B cell (primary cell): ENCODE results near the gene PHTF2. TPM values are rescaled to one million over a fixed set of nuclear protein-coding genes. Genes with fewer than 3 reads are reported as not detected.

Experiments
- ATAC-seq: fragments of 200-7000 bp; cut with Tn5 transposase; one replicate; pipeline ENCODE4 v1.10.0; 2021; ENCODE audit warnings: low read depth, mild to moderate bottlenecking, moderate number of reproducible peaks, moderate library complexity
- CTCF ChIA-PET: fragments of 350-600 bp; sonication (Branson Sonifier 250); formaldehyde crosslinking; loops from one replicate; lab custom pipeline; 2021; ENCODE audit warnings: antibody characterized with exemption, inconsistent platforms; lab: Charles Lee
- POLR2A ChIA-PET: fragments of 350-600 bp; sonication (Branson Sonifier 250); formaldehyde crosslinking; loops from one replicate; lab custom pipeline; 2021; ENCODE audit warnings: antibody characterized with exemption; lab: Charles Lee
- DNase-seq: peaks from one replicate; pipeline ENCODE4 v3.0.0; 2013
- H2AFZ ChIP-seq: 2 replicates; pipeline ENCODE4 v1.6.1; 2012; ENCODE audit warnings: mild to moderate bottlenecking, low read depth, low read length; ENCODE audit not compliant: insufficient read depth, poor library complexity, severe bottlenecking
- H3K27ac ChIP-seq, 2 donors: 1 replicate in 1 of 2; 2 replicates in 1 of 2; pipeline ENCODE4 v1.5.1; 2012 to 2013; ENCODE audit warnings: low read length in 2 of 2, mild to moderate bottlenecking in 2 of 2, moderate library complexity in 1 of 2
- H3K27me3 ChIP-seq, 4 experiments: fragments of 200-600 bp in 1 of 4; sonication (generic) in 1 of 4; replicated peaks in 1 of 4; 1 replicate in 2 of 4; 2 replicates in 2 of 4; pipeline versions ENCODE4 v1.6.1 to v1.7.0; 2013 to 2016; ENCODE audit warnings: low read length in 3 of 4, mild to moderate bottlenecking in 2 of 4, mixed read lengths in 1 of 4, moderate library complexity in 1 of 4; ENCODE audit not compliant: insufficient read depth in 4 of 4, control insufficient read depth in 3 of 4; ENCODE audit errors: control extremely low read depth in 1 of 4
- H3K36me3 ChIP-seq, 2 experiments: replicated peaks in 1 of 2; 1 replicate in 1 of 2; 2 replicates in 1 of 2; pipeline versions ENCODE4 v1.6.1 to v1.7.1; 2013; ENCODE audit warnings: low read length in 1 of 2; ENCODE audit not compliant: insufficient read depth in 2 of 2, control insufficient read depth in 1 of 2; ENCODE audit errors: control extremely low read depth in 1 of 2, extremely low read depth in 1 of 2
- H3K4me1 ChIP-seq, 2 donors: fragments of 200-600 bp in 1 of 2; sonication (generic) in 1 of 2; 1 replicate in 1 of 2; 2 replicates in 1 of 2; pipeline versions ENCODE4 v1.5.1 to v1.6.1; 2013 to 2017; ENCODE audit warnings: low read length in 2 of 2; ENCODE audit not compliant: control insufficient read depth in 2 of 2, insufficient read depth in 2 of 2
- H3K4me2 ChIP-seq: replicated peaks from 2 replicates; pipeline ENCODE3; 2012; ENCODE audit warnings: mild to moderate bottlenecking, low read depth, low read length; ENCODE audit not compliant: poor library complexity, severe bottlenecking
- H3K4me3 ChIP-seq, 5 experiments: fragments of 200-600 bp in 1 of 5; sonication (generic) in 1 of 5; 1 replicate in 3 of 5; 2 replicates in 2 of 5; pipeline versions ENCODE4 v1.5.1 to v1.7.0; 2011 to 2016; ENCODE audit warnings: low read length in 4 of 5, mild to moderate bottlenecking in 4 of 5, low read depth in 2 of 5, control low read depth in 1 of 5, moderate library complexity in 1 of 5; ENCODE audit not compliant: insufficient read depth in 1 of 5; ENCODE audit errors: control extremely low read depth in 1 of 5, extremely low read depth in 1 of 5
- H3K79me2 ChIP-seq: fragments of 200-600 bp; sonication (generic); one replicate; pipeline ENCODE4 v1.6.0; 2016; ENCODE audit warnings: low read length; ENCODE audit not compliant: control insufficient read depth, insufficient read depth
- H3K9ac ChIP-seq: fragments of 200-600 bp; sonication (generic); 2 replicates; pipeline ENCODE4 v1.6.1; 2017; ENCODE audit warnings: mild to moderate bottlenecking, low read length, moderate library complexity
- H3K9me3 ChIP-seq, 3 donors: one replicate each; pipeline versions ENCODE4 v1.6.1 to v1.7.1; 2013; ENCODE audit warnings: low read length in 2 of 3; ENCODE audit not compliant: control insufficient read depth in 2 of 3, insufficient read depth in 1 of 3; ENCODE audit errors: control extremely low read depth in 1 of 3
- H4K20me1 ChIP-seq: 2 replicates; pipeline ENCODE4 v1.6.0; 2012; ENCODE audit warnings: mild to moderate bottlenecking, low read length; ENCODE audit not compliant: insufficient read depth, control insufficient read depth, poor library complexity, severe bottlenecking
- H3K27ac Mint-ChIP-seq: one replicate; pipeline ENCODE4 v1.8.0; 2021; ENCODE audit warnings: mixed read lengths
- H3K27me3 Mint-ChIP-seq: one replicate; pipeline ENCODE4 v1.8.0; 2021; ENCODE audit warnings: mixed read lengths
- H3K4me1 Mint-ChIP-seq: one replicate; pipeline ENCODE4 v1.8.0; 2021; ENCODE audit warnings: mixed read lengths
- H3K4me3 Mint-ChIP-seq: one replicate; pipeline ENCODE4 v1.8.0; 2021; ENCODE audit warnings: mixed read lengths
- H3K9me3 Mint-ChIP-seq: one replicate; pipeline ENCODE4 v1.8.0; 2022; ENCODE audit warnings: mixed read lengths; ENCODE audit not compliant: insufficient read depth
- EZH2 ChIP-seq: IDR thresholded peaks from 2 replicates; pipeline ENCODE4 v1.6.1; 2012; ENCODE audit warnings: borderline replicate concordance, low read depth, mild to moderate bottlenecking, moderate library complexity, low read length; ENCODE audit not compliant: insufficient read depth, poor library complexity, severe bottlenecking
- WGBS: methylation state at CpG from one replicate; pipeline ENCODE4 v1.1.5; 2013; ENCODE audit warnings: missing lambda C conversion rate; ENCODE audit not compliant: insufficient coverage; 5-methylcytosine and 5-hydroxymethylcytosine counted together
- intact Hi-C: fragments of 100-400 bp; cut with micrococcal nuclease; formaldehyde crosslinking; loops from one replicate; pipeline ENCODE4 v1.10.0; 2022
- polyA plus RNA-seq: library from polyadenylated mRNA; depleted of rRNA; stranded (reverse); fragments of >200 nt; gene quantifications from 2 replicates; pipeline ENCODE4 v1.2.3, GENCODE V29; 2012
- total RNA-seq, 2 donors: library from RNA; stranded (reverse); fragments of 120-200 nt in 1 of 2; gene quantifications; 1 replicate in 1 of 2; 2 replicates in 1 of 2; pipeline versions ENCODE4 v1.2.3 to v1.2.4, GENCODE V29; 2013 to 2022
- TF ChIP-seq, protein P1 (sequence below): fragments of 200-600 bp; IDR thresholded peaks from one replicate; pipeline ENCODE4 v1.8.0; 2022; ENCODE audit warnings: antibody characterized with exemption, mild to moderate bottlenecking

Gene PHTF2
- total and polyA plus RNA-seq, 2 donors (not counting 1 experiment from before 2014, with no cell fraction given), result 35.3 to 44.8 TPM

DNA sequence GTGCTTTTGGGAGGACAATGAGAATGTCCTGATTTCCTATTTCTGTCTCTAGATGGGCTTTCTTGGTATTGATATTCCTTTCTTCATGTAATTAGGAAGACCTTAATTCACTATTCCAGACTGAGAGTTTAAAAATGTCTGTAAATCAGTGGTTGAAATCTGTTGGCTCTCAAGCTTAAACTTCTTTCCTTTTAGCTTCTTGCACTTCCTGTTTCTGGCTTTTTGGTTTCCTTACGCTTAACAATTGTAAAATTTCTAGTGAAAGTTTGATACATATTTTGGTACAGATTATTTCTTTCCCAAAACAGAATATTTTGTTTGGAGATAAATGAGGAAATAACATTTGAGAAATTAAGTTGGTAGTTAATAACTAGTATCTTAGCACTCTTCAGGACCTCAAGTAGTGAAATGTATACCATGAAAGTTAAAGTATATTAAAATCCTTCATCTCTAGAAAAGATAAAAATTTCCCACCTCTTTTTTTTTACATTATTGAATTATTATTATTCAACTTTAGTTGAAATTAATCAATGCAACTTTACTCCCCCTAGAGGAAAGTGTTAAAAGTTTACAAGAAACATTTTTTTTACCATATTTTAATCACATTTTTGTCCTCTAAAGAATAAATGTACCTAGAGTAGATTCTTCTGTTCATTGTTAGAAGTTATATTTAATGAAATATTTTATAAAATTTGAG, 137.2 kb downstream of the PHTF2 start:
- no peaks in the 10 kb centered on the region for H3K9me3 Mint-ChIP-seq
- Histone ChIP-seq H3K4me3 (no peak overlapping the region), H3K4me1 (peaks cover 6 to 11% of the 10 kb centered on the region in 2 donors), H3K9me3 (no peaks in the 10 kb centered on the region), H3K27ac (peak overlapping the region; percentile 4 to 74), H3K9ac (peak overlapping the region; percentile 52), H4K20me1 (no peaks in the 10 kb centered on the region), H3K4me2 (peak overlapping the region; percentile 60), H2AFZ (peak overlapping the region; percentile 39), H3K27me3 (no peaks in the 10 kb centered on the region), H3K79me2 (no peaks in the 10 kb centered on the region), H3K36me3 (no peaks in the 10 kb centered on the region)
- POLR2A ChIA-PET, result no interaction called here
- TF ChIP-seq EZH2, result no peak
- TF ChIP-seq, protein P1, sequence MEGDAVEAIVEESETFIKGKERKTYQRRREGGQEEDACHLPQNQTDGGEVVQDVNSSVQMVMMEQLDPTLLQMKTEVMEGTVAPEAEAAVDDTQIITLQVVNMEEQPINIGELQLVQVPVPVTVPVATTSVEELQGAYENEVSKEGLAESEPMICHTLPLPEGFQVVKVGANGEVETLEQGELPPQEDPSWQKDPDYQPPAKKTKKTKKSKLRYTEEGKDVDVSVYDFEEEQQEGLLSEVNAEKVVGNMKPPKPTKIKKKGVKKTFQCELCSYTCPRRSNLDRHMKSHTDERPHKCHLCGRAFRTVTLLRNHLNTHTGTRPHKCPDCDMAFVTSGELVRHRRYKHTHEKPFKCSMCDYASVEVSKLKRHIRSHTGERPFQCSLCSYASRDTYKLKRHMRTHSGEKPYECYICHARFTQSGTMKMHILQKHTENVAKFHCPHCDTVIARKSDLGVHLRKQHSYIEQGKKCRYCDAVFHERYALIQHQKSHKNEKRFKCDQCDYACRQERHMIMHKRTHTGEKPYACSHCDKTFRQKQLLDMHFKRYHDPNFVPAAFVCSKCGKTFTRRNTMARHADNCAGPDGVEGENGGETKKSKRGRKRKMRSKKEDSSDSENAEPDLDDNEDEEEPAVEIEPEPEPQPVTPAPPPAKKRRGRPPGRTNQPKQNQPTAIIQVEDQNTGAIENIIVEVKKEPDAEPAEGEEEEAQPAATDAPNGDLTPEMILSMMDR, result peak; percentile 64
- H3K27ac Mint-ChIP-seq, result peak overlapping the region; percentile 64
- peaks cover 30% of the 10 kb centered on the region for H3K4me1 Mint-ChIP-seq
- CTCF ChIA-PET, result interaction anchor here (0.9 to 2.8 kb wide), 7 partner anchors 137 to 284 kb away, joined by 3 to 17 read pairs (median 5); partner anchors contain the start of genes PHTF2 and TMEM60
- DNase-seq, result peak; percentile 23
- intact Hi-C loops, result loop anchor here (5.0 kb wide), 1 partner anchor 283 kb away; no protein-coding TSS in a partner anchor
- no peak for ATAC-seq
- no peaks in the 10 kb centered on the region for H3K27me3 Mint-ChIP-seq
- H3K4me3 Mint-ChIP-seq, result peak overlapping the region; percentile 19
- WGBS, result no CpG with 5 or more reads among the region's 1 CpG

DNA sequence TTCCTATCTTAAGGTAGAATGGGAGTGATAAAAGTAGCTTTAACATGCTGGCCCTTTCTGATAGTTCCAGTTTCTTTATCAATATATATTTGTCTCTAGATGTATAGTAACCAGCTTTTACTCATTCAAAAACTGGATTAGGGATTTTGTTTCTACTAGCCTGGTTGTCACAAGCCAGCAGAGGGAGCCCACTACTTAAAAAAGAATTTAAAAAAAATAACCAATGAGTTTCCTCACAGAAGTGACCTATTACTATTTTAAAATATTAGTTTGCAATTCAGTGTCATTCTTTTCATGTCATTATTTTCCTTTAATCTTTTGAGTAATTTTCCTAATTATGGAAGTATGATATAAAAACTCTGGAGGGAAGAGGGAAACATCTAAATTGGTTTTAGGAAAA, 142.1 kb downstream of the PHTF2 start:
- H3K79me2 ChIP-seq, result no peaks in the 10 kb centered on the region
- no peak overlapping the region for H3K9ac ChIP-seq
- H3K4me3 ChIP-seq, result no peak overlapping the region
- no peaks in the 10 kb centered on the region for H3K9me3 Mint-ChIP-seq
- H3K27me3 Mint-ChIP-seq, result no peaks in the 10 kb centered on the region
- DNase-seq (peak; percentile 15), ATAC-seq (no peak)
- peaks cover under 1 to 3% of the 10 kb centered on the region in 2 donors for H3K4me1 ChIP-seq
- TF ChIP-seq, protein P1, result peak; percentile 73
- no peak for TF ChIP-seq EZH2
- H3K4me2 ChIP-seq, result no peak overlapping the region
- H3K4me3 Mint-ChIP-seq, result no peak overlapping the region
- no peaks in the 10 kb centered on the region for H4K20me1 ChIP-seq
- CTCF ChIA-PET, result interaction anchor here (0.6 to 2.2 kb wide), 8 partner anchors 79 to 289 kb away, joined by 3 to 7 read pairs (median 3); partner anchors contain the start of genes PHTF2 and TMEM60
- no peaks in the 10 kb centered on the region for H3K9me3 ChIP-seq
- H3K27ac Mint-ChIP-seq, result no peak overlapping the region
- POLR2A ChIA-PET, result no interaction called here
- H3K27ac ChIP-seq, result no peak overlapping the region
- peaks cover 14% of the 10 kb centered on the region for H3K4me1 Mint-ChIP-seq
- H2AFZ ChIP-seq, result peak overlapping the region; percentile 27
- H3K36me3 ChIP-seq, result peaks cover 5 to 22% of the 10 kb centered on the region in 2 experiments
- intact Hi-C loops, result loop anchor here (1.0 kb wide), 1 partner anchor 99 kb away; no protein-coding TSS in a partner anchor
- H3K27me3 ChIP-seq, result no peaks in the 10 kb centered on the region
